Thymus (tissue), 11 donors: ENCODE measurements around the gene SPOCK1. TPM values are rescaled to one million over a fixed set of nuclear protein-coding genes. Genes with fewer than 3 reads are reported as not detected.

Experiments
- DNase-seq, 9 donors: peaks; one replicate each; pipeline ENCODE4 v3.0.0-alpha.2; 2013; ENCODE audit warnings: low spot score in 9 of 9, low read depth in 6 of 9, missing footprints in 1 of 9
- H3K27ac ChIP-seq, 2 donors: one replicate each; pipeline ENCODE4 v1.5.1; 2013; ENCODE audit warnings: control low read depth in 1 of 2, low read depth in 1 of 2, low read length in 1 of 2, mild to moderate bottlenecking in 1 of 2, moderate library complexity in 1 of 2
- H3K27me3 ChIP-seq, 2 donors: one replicate each; pipeline ENCODE4 v1.5.1; 2013; ENCODE audit warnings: low read length in 1 of 2; ENCODE audit not compliant: control insufficient read depth in 2 of 2, insufficient read depth in 1 of 2
- H3K36me3 ChIP-seq, 2 donors: one replicate each; pipeline ENCODE4 v1.5.1; 2013; ENCODE audit warnings: low read length in 1 of 2, mild to moderate bottlenecking in 1 of 2, moderate library complexity in 1 of 2; ENCODE audit not compliant: control insufficient read depth in 2 of 2, insufficient read depth in 2 of 2
- H3K4me1 ChIP-seq, 2 donors: one replicate each; pipeline ENCODE4 v1.5.1; 2013; ENCODE audit warnings: low read length in 2 of 2; ENCODE audit not compliant: control insufficient read depth in 2 of 2, insufficient read depth in 2 of 2
- H3K4me3 ChIP-seq, 2 donors: one replicate each; pipeline ENCODE4 v1.5.1; 2013; ENCODE audit warnings: low read length in 2 of 2, control low read depth in 1 of 2, mild to moderate bottlenecking in 1 of 2
- H3K9me3 ChIP-seq, 2 donors: one replicate each; pipeline ENCODE4 v1.5.1; 2013; ENCODE audit warnings: low read length in 1 of 2, mild to moderate bottlenecking in 1 of 2; ENCODE audit not compliant: control insufficient read depth in 2 of 2, insufficient read depth in 1 of 2
- WGBS: extraction: QIAGEN DNeasy Blood & Tissue Kit; methylation state at CpG from one replicate; pipeline ENCODE4 v1.1.7; 2013; 5-methylcytosine and 5-hydroxymethylcytosine counted together
- polyA plus RNA-seq: library from polyadenylated mRNA; stranded (reverse); fragments of 200-250 nt; gene quantifications from one replicate; pipeline ENCODE4 v1.2.3, GENCODE V29; 2013
- total RNA-seq: library from RNA; stranded (reverse); fragments of 120-200 nt; gene quantifications from one replicate; pipeline ENCODE4 v1.2.4, GENCODE V29; 2013
- donor health status: healthy.

SPOCK1 gene
- total and polyA plus RNA-seq, 2 donors, result 3.7 to 8.6 TPM

- DNase-seq, result no peak
- no peaks in the 10 kb centered on the region for H3K4me1 ChIP-seq
- 89% methylated on average over 5 of the region's 5 CpGs for WGBS
- no peak overlapping the region for H3K27ac ChIP-seq
- no peaks in the 10 kb centered on the region for H3K36me3 ChIP-seq
- no peaks in the 10 kb centered on the region for H3K27me3 ChIP-seq
- no peak overlapping the region for H3K4me3 ChIP-seq
- H3K9me3 ChIP-seq, result no peaks in the 10 kb centered on the region
Measured at GRCh38 chr5:137118629-137119028, 380.5 kb downstream of the SPOCK1 start.

GRCh38 chr5:137115152-137115551 is 384.0 kb downstream of the SPOCK1 start:
- Histone ChIP-seq H3K9me3 (no peaks in the 10 kb centered on the region), H3K4me3 (no peak overlapping the region), H3K4me1 (no peaks in the 10 kb centered on the region), H3K27ac (no peak overlapping the region), H3K27me3 (no peaks in the 10 kb centered on the region), H3K36me3 (no peaks in the 10 kb centered on the region)
- no peak for DNase-seq
- 31% methylated on average over 6 of the region's 6 CpGs for WGBS

- no peaks in the 10 kb centered on the region for H3K36me3 ChIP-seq
- H3K27ac ChIP-seq, result no peak overlapping the region
- H3K9me3 ChIP-seq, result no peaks in the 10 kb centered on the region
- H3K4me1 ChIP-seq, result no peaks in the 10 kb centered on the region
- no peaks in the 10 kb centered on the region for H3K27me3 ChIP-seq
- 49% methylated on average over 2 of the region's 2 CpGs for WGBS
- H3K4me3 ChIP-seq, result no peak overlapping the region
- DNase-seq, result no peak
Measured at GRCh38 chr5:137114529-137114928, 384.6 kb downstream of the SPOCK1 start.

- Histone ChIP-seq H3K9me3 (no peaks in the 10 kb centered on the region), H3K36me3 (no peaks in the 10 kb centered on the region), H3K27ac (no peak overlapping the region), H3K27me3 (no peaks in the 10 kb centered on the region), H3K4me1 (peaks cover 0 to 1% of the 10 kb centered on the region in 2 donors), H3K4me3 (no peak overlapping the region)
- no peak for DNase-seq
- WGBS, result 88% methylated on average over 3 of the region's 3 CpGs
Measured at GRCh38 chr5:137113939-137114338, 385.2 kb downstream of the SPOCK1 start.

- Histone ChIP-seq H3K4me1 (peaks cover 0 to 6% of the 10 kb centered on the region in 2 donors), H3K27ac (no peak overlapping the region), H3K9me3 (no peaks in the 10 kb centered on the region), H3K4me3 (no peak overlapping the region), H3K27me3 (no peaks in the 10 kb centered on the region), H3K36me3 (no peaks in the 10 kb centered on the region)
- no peak for DNase-seq
- WGBS, result 94% methylated on average over 7 of the region's 7 CpGs
Measured at GRCh38 chr5:137113161-137113560, 386.0 kb downstream of the SPOCK1 start.

GRCh38 chr5:137105351-137106035 is 393.6 kb downstream of the SPOCK1 start:
- no peak for DNase-seq
- no peak overlapping the region for H3K4me3 ChIP-seq
- WGBS, result 88% methylated on average over 11 of the region's 11 CpGs
- H3K4me1 ChIP-seq, result peaks cover 0 to 6% of the 10 kb centered on the region in 2 donors
- no peaks in the 10 kb centered on the region for H3K36me3 ChIP-seq
- H3K9me3 ChIP-seq, result no peaks in the 10 kb centered on the region
- no peak overlapping the region for H3K27ac ChIP-seq
- H3K27me3 ChIP-seq, result no peaks in the 10 kb centered on the region

GRCh38 chr5:137101544-137101943 is 397.6 kb downstream of the SPOCK1 start:
- DNase-seq, result no peak
- H3K9me3 ChIP-seq, result no peaks in the 10 kb centered on the region
- WGBS, result 83% methylated on average over 2 of the region's 2 CpGs

GRCh38 chr5:137099651-137100050 is 399.5 kb downstream of the SPOCK1 start:
- no peak overlapping the region for H3K4me3 ChIP-seq
- DNase-seq, result no peak
- no peaks in the 10 kb centered on the region for H3K4me1 ChIP-seq
- no peaks in the 10 kb centered on the region for H3K36me3 ChIP-seq
- WGBS, result 94% methylated on average over 3 of the region's 3 CpGs
- H3K27ac ChIP-seq, result no peak overlapping the region
- H3K27me3 ChIP-seq, result no peaks in the 10 kb centered on the region
- H3K9me3 ChIP-seq, result no peaks in the 10 kb centered on the region

More at GRCh38 chr5:137101544-137101943, 397.6 kb downstream of the SPOCK1 start:
- Histone ChIP-seq H3K27ac (no peak overlapping the region), H3K4me3 (no peak overlapping the region), H3K27me3 (no peaks in the 10 kb centered on the region), H3K4me1 (no peaks in the 10 kb centered on the region), H3K36me3 (no peaks in the 10 kb centered on the region)

- no peaks in the 10 kb centered on the region for H3K36me3 ChIP-seq
- no peaks in the 10 kb centered on the region for H3K9me3 ChIP-seq
- no peaks in the 10 kb centered on the region for H3K27me3 ChIP-seq
- no peaks in the 10 kb centered on the region for H3K4me1 ChIP-seq
- 93% methylated on average over 4 of the region's 4 CpGs for WGBS
- no peak overlapping the region for H3K4me3 ChIP-seq
- H3K27ac ChIP-seq, result no peak overlapping the region
- DNase-seq, result no peak
Measured at GRCh38 chr5:137098663-137099062, 400.5 kb downstream of the SPOCK1 start.
